KMS-11 (cell line): Measurements from ENCODE around the gene POU2F1.

ENCODE experiments used
- H2AFZ ChIP-seq: fragments of 200-600 bp; sonication (generic); 2 replicates; pipeline ENCODE4 v1.6.1; 2016; ENCODE audit warnings: antibody characterized with exemption, mixed run types, low read depth
- H3K27ac ChIP-seq: fragments of 200-600 bp; sonication (generic); 2 replicates; pipeline ENCODE4 v1.6.1; 2016; ENCODE audit warnings: mild to moderate bottlenecking, mixed run types
- H3K27me3 ChIP-seq: fragments of 200-600 bp; sonication (generic); 2 replicates; pipeline ENCODE4 v1.6.1; 2017; ENCODE audit warnings: mild to moderate bottlenecking, low read depth, mixed run types, moderate library complexity; ENCODE audit not compliant: insufficient read depth
- H3K36me3 ChIP-seq: fragments of 200-600 bp; sonication (generic); 2 replicates; pipeline ENCODE4 v1.6.1; 2017; ENCODE audit warnings: mild to moderate bottlenecking, mixed run types; ENCODE audit not compliant: insufficient read depth
- H3K4me1 ChIP-seq: fragments of 200-600 bp; sonication (generic); 2 replicates; pipeline ENCODE4 v1.6.1; 2016; ENCODE audit warnings: mild to moderate bottlenecking, low read depth, mixed run types; ENCODE audit not compliant: poor library complexity, severe bottlenecking
- H3K4me2 ChIP-seq: fragments of 200-600 bp; sonication (generic); 2 replicates; pipeline ENCODE4 v1.7.0; 2016; ENCODE audit warnings: mild to moderate bottlenecking, mixed run types
- H3K4me3 ChIP-seq: fragments of 200-600 bp; sonication (generic); IDR thresholded peaks from 2 replicates; pipeline ENCODE4 v1.6.1; 2017; ENCODE audit warnings: low read depth, low read length, mixed read lengths; ENCODE audit not compliant: insufficient read depth
- H3K79me2 ChIP-seq: fragments of 200-600 bp; sonication (generic); 2 replicates; pipeline ENCODE4 v1.6.1; 2016; ENCODE audit warnings: low read depth, mixed run types; ENCODE audit not compliant: insufficient read depth
- H3K9ac ChIP-seq: fragments of 200-600 bp; sonication (generic); 2 replicates; pipeline ENCODE4 v1.6.1; 2016; ENCODE audit warnings: mild to moderate bottlenecking, mixed run types
- H4K20me1 ChIP-seq: fragments of 200-600 bp; sonication (generic); 2 replicates; pipeline ENCODE4 v1.6.1; 2016; ENCODE audit warnings: mild to moderate bottlenecking, mixed run types; ENCODE audit not compliant: insufficient read depth
- TF ChIP-seq, protein P1 (sequence below): fragments of 200-600 bp; sonication (generic); conservative IDR thresholded peaks from 2 replicates; pipeline ENCODE4 v1.6.1; 2017; ENCODE audit warnings: low read depth, mild to moderate bottlenecking, antibody characterized with exemption, low read length, moderate library complexity, mixed read lengths

The POU2F1 gene

DNA sequence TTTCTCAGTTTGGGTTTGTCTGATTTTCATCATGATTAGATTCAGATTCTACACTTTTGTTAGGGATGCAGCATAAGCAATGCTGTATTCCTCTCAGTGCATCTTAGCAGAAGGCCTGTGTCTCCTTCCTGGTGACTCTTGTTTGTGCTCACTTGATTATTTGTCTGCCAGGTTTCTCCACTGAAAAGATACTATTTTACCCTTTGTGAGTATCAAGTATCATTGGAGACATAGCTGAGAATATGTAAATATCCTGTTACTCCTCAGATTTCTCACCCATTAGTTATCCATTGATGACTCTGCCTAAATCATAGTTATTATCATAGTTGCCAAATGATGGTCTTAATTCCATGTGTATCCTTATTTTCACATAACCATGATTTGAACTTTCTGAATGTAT lies 148.5 kb downstream of the POU2F1 start:
- no peak overlapping the region for H3K9ac ChIP-seq
- no peak overlapping the region for H3K4me3 ChIP-seq
- no peaks in the 10 kb centered on the region for H3K36me3 ChIP-seq
- no peaks in the 10 kb centered on the region for H3K79me2 ChIP-seq
- H3K4me2 ChIP-seq, result no peak overlapping the region
- TF ChIP-seq, protein P1, sequence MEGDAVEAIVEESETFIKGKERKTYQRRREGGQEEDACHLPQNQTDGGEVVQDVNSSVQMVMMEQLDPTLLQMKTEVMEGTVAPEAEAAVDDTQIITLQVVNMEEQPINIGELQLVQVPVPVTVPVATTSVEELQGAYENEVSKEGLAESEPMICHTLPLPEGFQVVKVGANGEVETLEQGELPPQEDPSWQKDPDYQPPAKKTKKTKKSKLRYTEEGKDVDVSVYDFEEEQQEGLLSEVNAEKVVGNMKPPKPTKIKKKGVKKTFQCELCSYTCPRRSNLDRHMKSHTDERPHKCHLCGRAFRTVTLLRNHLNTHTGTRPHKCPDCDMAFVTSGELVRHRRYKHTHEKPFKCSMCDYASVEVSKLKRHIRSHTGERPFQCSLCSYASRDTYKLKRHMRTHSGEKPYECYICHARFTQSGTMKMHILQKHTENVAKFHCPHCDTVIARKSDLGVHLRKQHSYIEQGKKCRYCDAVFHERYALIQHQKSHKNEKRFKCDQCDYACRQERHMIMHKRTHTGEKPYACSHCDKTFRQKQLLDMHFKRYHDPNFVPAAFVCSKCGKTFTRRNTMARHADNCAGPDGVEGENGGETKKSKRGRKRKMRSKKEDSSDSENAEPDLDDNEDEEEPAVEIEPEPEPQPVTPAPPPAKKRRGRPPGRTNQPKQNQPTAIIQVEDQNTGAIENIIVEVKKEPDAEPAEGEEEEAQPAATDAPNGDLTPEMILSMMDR, result no peak
- H3K4me1 ChIP-seq, result no peaks in the 10 kb centered on the region
- no peak overlapping the region for H2AFZ ChIP-seq
- H4K20me1 ChIP-seq, result no peaks in the 10 kb centered on the region
- no peak overlapping the region for H3K27ac ChIP-seq
- no peaks in the 10 kb centered on the region for H3K27me3 ChIP-seq

DNA sequence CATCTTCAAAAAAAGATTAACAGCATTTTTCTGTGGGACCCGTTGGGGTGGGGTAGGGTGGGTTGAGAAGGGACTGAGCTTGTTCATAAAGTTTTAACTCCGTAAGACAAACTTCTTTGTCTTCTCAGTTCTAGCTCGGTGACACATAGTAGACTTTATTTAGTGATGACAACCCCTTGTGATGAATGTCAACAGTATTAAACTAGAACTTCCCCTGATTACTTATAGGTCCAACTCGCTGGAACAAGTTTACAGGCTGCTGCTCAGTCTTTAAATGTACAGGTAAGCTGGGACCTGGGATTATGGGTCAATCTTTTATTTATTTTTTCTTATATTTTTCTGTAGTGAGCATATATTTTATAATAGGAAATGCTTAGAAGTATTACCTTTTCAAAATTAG lies 149.2 kb downstream of the POU2F1 start:
- Histone ChIP-seq H3K27ac (no peak overlapping the region), H4K20me1 (no peaks in the 10 kb centered on the region), H3K27me3 (no peaks in the 10 kb centered on the region), H3K4me1 (no peaks in the 10 kb centered on the region), H3K9ac (no peak overlapping the region), H3K4me3 (no peak overlapping the region), H3K4me2 (no peak overlapping the region), H3K79me2 (no peaks in the 10 kb centered on the region), H3K36me3 (no peaks in the 10 kb centered on the region), H2AFZ (no peak overlapping the region)
- TF ChIP-seq, protein P1, result no peak

DNA sequence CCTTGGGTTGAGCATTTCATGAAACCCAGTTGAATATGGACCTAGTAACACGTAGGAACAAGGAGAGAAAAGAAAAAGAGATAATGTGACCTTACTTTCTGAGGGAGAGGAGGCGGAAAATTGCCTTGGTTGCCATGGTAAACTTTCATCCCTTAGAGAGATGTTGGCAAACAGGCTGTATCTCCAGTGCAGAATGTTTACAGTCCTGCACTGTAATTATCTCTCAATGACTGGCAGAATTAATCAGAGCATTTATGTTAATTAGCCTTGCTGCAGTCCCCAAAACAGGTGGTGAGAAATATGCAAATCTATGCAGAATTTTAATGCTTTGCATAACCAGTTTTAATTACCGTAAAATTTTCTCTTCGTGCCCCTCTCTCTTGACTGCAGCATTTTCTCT lies 150.3 kb downstream of the POU2F1 start:
- TF ChIP-seq, protein P1, result no peak

DNA sequence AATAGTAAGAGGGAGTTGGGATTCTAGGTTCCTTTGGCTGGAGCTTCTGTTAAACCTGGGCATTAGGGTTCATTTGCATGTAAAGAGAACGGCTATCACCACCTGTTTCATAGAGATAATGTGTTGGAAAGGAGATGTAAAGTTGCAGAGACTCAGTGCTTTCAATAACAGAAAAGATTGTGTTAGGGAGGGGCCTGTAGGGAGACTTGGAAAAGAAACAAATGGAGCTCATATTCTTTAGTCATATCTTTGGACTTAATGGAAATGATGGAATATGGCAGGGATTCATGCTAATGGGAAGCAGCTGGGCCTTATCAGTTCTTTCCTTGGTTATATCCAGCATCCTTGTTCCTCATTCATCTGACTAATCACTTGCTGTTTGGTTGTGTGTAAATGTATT lies 152.7 kb downstream of the POU2F1 start:
- H3K27ac ChIP-seq, result no peak overlapping the region
- no peak overlapping the region for H3K9ac ChIP-seq
- TF ChIP-seq, protein P1, result no peak
- no peaks in the 10 kb centered on the region for H3K79me2 ChIP-seq
- H3K4me1 ChIP-seq, result no peaks in the 10 kb centered on the region
- no peak overlapping the region for H3K4me3 ChIP-seq
- H3K27me3 ChIP-seq, result no peaks in the 10 kb centered on the region
- H3K4me2 ChIP-seq, result no peak overlapping the region
- no peaks in the 10 kb centered on the region for H3K36me3 ChIP-seq
- H2AFZ ChIP-seq, result no peak overlapping the region
- no peaks in the 10 kb centered on the region for H4K20me1 ChIP-seq

More for the DNA sequence above, 150.3 kb downstream of the POU2F1 start:
- H3K4me1 ChIP-seq, result no peaks in the 10 kb centered on the region
- no peak overlapping the region for H3K4me2 ChIP-seq
- H3K36me3 ChIP-seq, result no peaks in the 10 kb centered on the region
- H3K79me2 ChIP-seq, result no peaks in the 10 kb centered on the region
- H3K27ac ChIP-seq, result no peak overlapping the region
- no peak overlapping the region for H2AFZ ChIP-seq
- no peaks in the 10 kb centered on the region for H4K20me1 ChIP-seq
- no peak overlapping the region for H3K4me3 ChIP-seq
- H3K27me3 ChIP-seq, result no peaks in the 10 kb centered on the region
- H3K9ac ChIP-seq, result no peak overlapping the region
